Measurements from ENCODE around the gene GABRD.

Gene GABRD

GRCh38 chr1:2027961-2028583, 8.9 kb downstream of the GABRD start:
- no peaks in the 10 kb centered on the region for H3K36me3 ChIP-seq (ENCODE audit: control insufficient read depth in 2 of 2, insufficient read depth in 2 of 2, low read length in 2 of 2)
- H3K4me3 ChIP-seq (ENCODE audit: low read length in 2 of 2) = no peak overlapping the region
- H3K9me3 ChIP-seq (ENCODE audit: control insufficient read depth in 2 of 2, low read length in 2 of 2) = no peaks in the 10 kb centered on the region
- no peak overlapping the region for H3K27ac ChIP-seq (ENCODE audit: low read depth in 2 of 2, low read length in 2 of 2)
- H3K4me1 ChIP-seq (ENCODE audit: control insufficient read depth in 2 of 2, insufficient read depth in 2 of 2, low read length in 2 of 2) = no peaks in the 10 kb centered on the region
- no peak overlapping the region for H3K9ac ChIP-seq (ENCODE audit: low read depth in 1 of 2, low read length in 2 of 2)
- H3K27me3 ChIP-seq (ENCODE audit: control insufficient read depth in 2 of 2, insufficient read depth in 2 of 2, low read length in 2 of 2) = no peaks in the 10 kb centered on the region

GRCh38 chr1:2028870-2029560, 9.9 kb downstream of the GABRD start:
- Histone ChIP-seq H3K9ac (ENCODE audit: low read depth in 1 of 2, low read length in 2 of 2) (no peak overlapping the region), H3K36me3 (ENCODE audit: control insufficient read depth in 2 of 2, insufficient read depth in 2 of 2, low read length in 2 of 2) (no peaks in the 10 kb centered on the region), H3K4me1 (ENCODE audit: control insufficient read depth in 2 of 2, insufficient read depth in 2 of 2, low read length in 2 of 2) (no peaks in the 10 kb centered on the region), H3K9me3 (ENCODE audit: control insufficient read depth in 2 of 2, low read length in 2 of 2) (no peaks in the 10 kb centered on the region), H3K4me3 (ENCODE audit: low read length in 2 of 2) (no peak overlapping the region), H3K27ac (ENCODE audit: low read depth in 2 of 2, low read length in 2 of 2) (no peak overlapping the region), H3K27me3 (ENCODE audit: control insufficient read depth in 2 of 2, insufficient read depth in 2 of 2, low read length in 2 of 2) (peaks cover 0 to 2% of the 10 kb centered on the region in 2 donors)

- Histone ChIP-seq H3K9me3 (ENCODE audit: control insufficient read depth in 2 of 2, low read length in 2 of 2) (no peaks in the 10 kb centered on the region), H3K4me3 (ENCODE audit: low read length in 2 of 2) (no peak overlapping the region), H3K9ac (ENCODE audit: low read depth in 1 of 2, low read length in 2 of 2) (no peak overlapping the region), H3K27ac (ENCODE audit: low read depth in 2 of 2, low read length in 2 of 2) (no peak overlapping the region), H3K4me1 (ENCODE audit: control insufficient read depth in 2 of 2, insufficient read depth in 2 of 2, low read length in 2 of 2) (no peaks in the 10 kb centered on the region), H3K36me3 (ENCODE audit: control insufficient read depth in 2 of 2, insufficient read depth in 2 of 2, low read length in 2 of 2) (no peaks in the 10 kb centered on the region), H3K27me3 (ENCODE audit: control insufficient read depth in 2 of 2, insufficient read depth in 2 of 2, low read length in 2 of 2) (peaks cover 0 to 2% of the 10 kb centered on the region in 2 donors)
These were observed 10.4 kb downstream of the GABRD start for GRCh38 chr1:2029561-2029960.

GRCh38 chr1:2030076-2030871, 11.1 kb downstream of the GABRD start:
- H3K4me1 ChIP-seq (ENCODE audit: control insufficient read depth in 2 of 2, insufficient read depth in 2 of 2, low read length in 2 of 2) = no peaks in the 10 kb centered on the region
- H3K36me3 ChIP-seq (ENCODE audit: control insufficient read depth in 2 of 2, insufficient read depth in 2 of 2, low read length in 2 of 2) = no peaks in the 10 kb centered on the region
- peaks cover 0 to 2% of the 10 kb centered on the region in 2 donors for H3K27me3 ChIP-seq (ENCODE audit: control insufficient read depth in 2 of 2, insufficient read depth in 2 of 2, low read length in 2 of 2)
- H3K9ac ChIP-seq (ENCODE audit: low read depth in 1 of 2, low read length in 2 of 2) = no peak overlapping the region
- H3K9me3 ChIP-seq (ENCODE audit: control insufficient read depth in 2 of 2, low read length in 2 of 2) = no peaks in the 10 kb centered on the region
- H3K4me3 ChIP-seq (ENCODE audit: low read length in 2 of 2) = no peak overlapping the region
- H3K27ac ChIP-seq (ENCODE audit: low read depth in 2 of 2, low read length in 2 of 2) = no peak overlapping the region

- H3K4me1 ChIP-seq (ENCODE audit: control insufficient read depth in 2 of 2, insufficient read depth in 2 of 2, low read length in 2 of 2) = no peaks in the 10 kb centered on the region
- H3K27ac ChIP-seq (ENCODE audit: low read depth in 2 of 2, low read length in 2 of 2) = no peak overlapping the region
- no peaks in the 10 kb centered on the region for H3K9me3 ChIP-seq (ENCODE audit: control insufficient read depth in 2 of 2, low read length in 2 of 2)
- H3K4me3 ChIP-seq (ENCODE audit: low read length in 2 of 2) = no peak overlapping the region
- no peaks in the 10 kb centered on the region for H3K36me3 ChIP-seq (ENCODE audit: control insufficient read depth in 2 of 2, insufficient read depth in 2 of 2, low read length in 2 of 2)
- no peak overlapping the region for H3K9ac ChIP-seq (ENCODE audit: low read depth in 1 of 2, low read length in 2 of 2)
- H3K27me3 ChIP-seq (ENCODE audit: control insufficient read depth in 2 of 2, insufficient read depth in 2 of 2, low read length in 2 of 2) = peaks cover 0 to 2% of the 10 kb centered on the region in 2 donors
These were observed 12.7 kb downstream of the GABRD start for GRCh38 chr1:2031546-2032540.

- no peaks in the 10 kb centered on the region for H3K4me1 ChIP-seq (ENCODE audit: control insufficient read depth in 2 of 2, insufficient read depth in 2 of 2, low read length in 2 of 2)
- no peaks in the 10 kb centered on the region for H3K36me3 ChIP-seq (ENCODE audit: control insufficient read depth in 2 of 2, insufficient read depth in 2 of 2, low read length in 2 of 2)
- no peak overlapping the region for H3K4me3 ChIP-seq (ENCODE audit: low read length in 2 of 2)
- no peak overlapping the region for H3K9ac ChIP-seq (ENCODE audit: low read depth in 1 of 2, low read length in 2 of 2)
- H3K27ac ChIP-seq (ENCODE audit: low read depth in 2 of 2, low read length in 2 of 2) = no peak overlapping the region
- peaks cover 0 to 2% of the 10 kb centered on the region in 2 donors for H3K27me3 ChIP-seq (ENCODE audit: control insufficient read depth in 2 of 2, insufficient read depth in 2 of 2, low read length in 2 of 2)
- no peaks in the 10 kb centered on the region for H3K9me3 ChIP-seq (ENCODE audit: control insufficient read depth in 2 of 2, low read length in 2 of 2)
These were observed 13.6 kb downstream of the GABRD start for GRCh38 chr1:2032737-2033136.

- Histone ChIP-seq H3K36me3 (ENCODE audit: control insufficient read depth in 2 of 2, insufficient read depth in 2 of 2, low read length in 2 of 2) (no peaks in the 10 kb centered on the region), H3K4me1 (ENCODE audit: control insufficient read depth in 2 of 2, insufficient read depth in 2 of 2, low read length in 2 of 2) (no peaks in the 10 kb centered on the region), H3K27ac (ENCODE audit: low read depth in 2 of 2, low read length in 2 of 2) (no peak overlapping the region), H3K4me3 (ENCODE audit: low read length in 2 of 2) (no peak overlapping the region), H3K9me3 (ENCODE audit: control insufficient read depth in 2 of 2, low read length in 2 of 2) (no peaks in the 10 kb centered on the region), H3K9ac (ENCODE audit: low read depth in 1 of 2, low read length in 2 of 2) (no peak overlapping the region), H3K27me3 (ENCODE audit: control insufficient read depth in 2 of 2, insufficient read depth in 2 of 2, low read length in 2 of 2) (peaks cover 0 to 2% of the 10 kb centered on the region in 2 donors)
These were observed 14.0 kb downstream of the GABRD start for GRCh38 chr1:2033165-2033564.

- Histone ChIP-seq H3K9me3 (ENCODE audit: control insufficient read depth in 2 of 2, low read length in 2 of 2) (no peaks in the 10 kb centered on the region), H3K27me3 (ENCODE audit: control insufficient read depth in 2 of 2, insufficient read depth in 2 of 2, low read length in 2 of 2) (peaks cover 0 to 2% of the 10 kb centered on the region in 2 donors), H3K4me3 (ENCODE audit: low read length in 2 of 2) (no peak overlapping the region), H3K36me3 (ENCODE audit: control insufficient read depth in 2 of 2, insufficient read depth in 2 of 2, low read length in 2 of 2) (no peaks in the 10 kb centered on the region), H3K27ac (ENCODE audit: low read depth in 2 of 2, low read length in 2 of 2) (no peak overlapping the region), H3K9ac (ENCODE audit: low read depth in 1 of 2, low read length in 2 of 2) (no peak overlapping the region), H3K4me1 (ENCODE audit: control insufficient read depth in 2 of 2, insufficient read depth in 2 of 2, low read length in 2 of 2) (no peaks in the 10 kb centered on the region)
These were observed 17.1 kb downstream of the GABRD start for GRCh38 chr1:2036287-2036686.

GRCh38 chr1:2037314-2037979, 18.3 kb downstream of the GABRD start:
- H3K36me3 ChIP-seq (ENCODE audit: control insufficient read depth in 2 of 2, insufficient read depth in 2 of 2, low read length in 2 of 2) = no peaks in the 10 kb centered on the region
- no peak overlapping the region for H3K27ac ChIP-seq (ENCODE audit: low read depth in 2 of 2, low read length in 2 of 2)
- H3K9ac ChIP-seq (ENCODE audit: low read depth in 1 of 2, low read length in 2 of 2) = no peak overlapping the region
- no peaks in the 10 kb centered on the region for H3K4me1 ChIP-seq (ENCODE audit: control insufficient read depth in 2 of 2, insufficient read depth in 2 of 2, low read length in 2 of 2)
- H3K27me3 ChIP-seq (ENCODE audit: control insufficient read depth in 2 of 2, insufficient read depth in 2 of 2, low read length in 2 of 2) = peaks cover 0 to 4% of the 10 kb centered on the region in 2 donors
- no peaks in the 10 kb centered on the region for H3K9me3 ChIP-seq (ENCODE audit: control insufficient read depth in 2 of 2, low read length in 2 of 2)
- no peak overlapping the region for H3K4me3 ChIP-seq (ENCODE audit: low read length in 2 of 2)

All from mucosa of rectum (tissue), 2 donors.